Ovary (tissue), 9 donors: Measurements from ENCODE around the gene SLC30A7. TPM values are rescaled to one million over a fixed set of nuclear protein-coding genes. Genes with fewer than 3 reads are reported as not detected.

Source experiments
- DNase-seq, 5 donors: peaks; one replicate each; pipeline ENCODE4 v3.0.0-alpha.2; 2019 to 2020
- H3K27ac ChIP-seq, 2 donors: fragments of 200-600 bp; one replicate each; pipeline versions ENCODE4 v1.5.1 to v1.8.0; 2019 to 2022
- H3K27me3 ChIP-seq: fragments of 200-600 bp; one replicate; pipeline ENCODE4 v1.8.0; 2022
- H3K36me3 ChIP-seq: fragments of 200-600 bp; sonication (generic); one replicate; pipeline ENCODE4 v1.5.1; 2019
- H3K4me1 ChIP-seq: one replicate; pipeline ENCODE4 v1.8.1; 2013; ENCODE audit warnings: mild to moderate bottlenecking, moderate library complexity; ENCODE audit not compliant: insufficient read depth
- H3K4me3 ChIP-seq: fragments of 200-600 bp; sonication (generic); one replicate; pipeline ENCODE4 v1.5.1; 2017
- H3K9me3 ChIP-seq, 2 donors: fragments of 200-600 bp in 1 of 2; sonication (generic) in 1 of 2; one replicate each; pipeline versions ENCODE4 v1.5.1 to v1.8.1; 2013 to 2019; ENCODE audit warnings: mild to moderate bottlenecking in 1 of 2, moderate library complexity in 1 of 2
- EP300 ChIP-seq: sonication (generic); formaldehyde crosslinking; IDR thresholded peaks from one replicate; pipeline ENCODE4 v1.6.1; 2017; ENCODE audit warnings: antibody characterized with exemption
- POLR2A ChIP-seq: fragments of 450-650 bp; IDR thresholded peaks from one replicate; pipeline ENCODE4 v1.6.1; 2017; ENCODE audit warnings: antibody characterized with exemption, mild to moderate bottlenecking, moderate library complexity
- WGBS, 3 donors: extraction: QIAGEN DNeasy Blood & Tissue Kit in 1 of 3; methylation state at CpG; one replicate each; pipeline versions ENCODE4 v1.1.5 to v1.1.7; 2013 to 2017; 5-methylcytosine and 5-hydroxymethylcytosine counted together
- intact Hi-C, 4 donors: fragments of 100-400 bp; cut with DNase I; formaldehyde crosslinking; loops; one replicate each; pipeline versions ENCODE4 v1.11.0 to v1.15.1; 2022 to 2023
- polyA plus RNA-seq, 2 donors: library from polyadenylated mRNA; stranded (reverse); fragments of 200-250 nt in 1 of 2; fragments of 350-450 nt in 1 of 2; fragmentation: Illumina TruSeq in 1 of 2; extraction: RNeasy Lipid Tissue Mini Kit (QIAGEN cat#74804) in 1 of 2; gene quantifications; one replicate each; pipeline ENCODE4 v1.2.3, GENCODE V29; 2013 to 2014
- total RNA-seq, 7 donors: library from RNA; depleted of rRNA in 2 of 7; stranded (reverse); fragments of >200 nt in 2 of 7; fragmentation: NEBNext Ultra II Directional in 3 of 7; extraction: Animal tissue kit (Norgen Biotek cat#: 25700) in 3 of 7; gene quantifications; one replicate each; pipeline versions ENCODE4 v1.1.0 to v1.2.4, GENCODE V29; 2016 to 2023
- TF ChIP-seq, protein P1 (sequence below), 3 donors: fragments of 450-650 bp in 2 of 3; fragments of 200-600 bp in 1 of 3; IDR thresholded peaks; one replicate each; pipeline versions ENCODE4 v1.5.1 to v1.8.0; 2016 to 2022; ENCODE audit warnings: antibody characterized with exemption in 3 of 3, mild to moderate bottlenecking in 1 of 3
- donor health status: DM: no; HTN: no; CAD: no; lungs with moderate emphysema.
- donor health status: DM: no; HTN: no; CAD: no.
- donor health status: Bipolar disorder and iron deficiency.
- donor health status: DM: yes; HTN: yes; CAD: no.
- donor health status: DM: no; HTN: no; CAD: no.
- donor health status: DM: yes; HTN: yes; CAD: no.

SLC30A7 gene
- total and polyA plus RNA-seq, 9 donors, result 4.1 to 25.3 (median 15.4) TPM

DNA sequence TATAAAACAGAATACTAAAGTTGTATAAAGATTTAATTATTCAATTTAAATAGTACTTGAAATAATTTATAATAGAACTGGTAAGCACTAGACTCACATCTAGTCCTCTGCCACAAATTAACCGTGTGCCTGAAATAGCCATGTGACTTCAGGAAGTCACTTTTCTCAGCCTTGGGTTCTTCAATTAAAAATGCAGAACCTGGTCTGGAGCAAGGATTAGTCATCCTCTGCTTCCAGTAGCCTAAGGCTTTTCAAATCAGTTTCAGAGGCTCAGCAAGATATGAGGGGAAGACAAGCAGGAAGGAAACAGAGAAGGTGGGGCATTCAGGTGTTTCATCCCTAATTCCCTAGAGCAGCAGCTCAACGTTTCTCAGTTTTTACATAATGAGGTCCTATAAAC, 106.7 kb downstream of the SLC30A7 start:
- intact Hi-C loops, result no loop called here
- Histone ChIP-seq H3K4me3 (no peak overlapping the region), H3K27me3 (no peaks in the 10 kb centered on the region), H3K36me3 (no peaks in the 10 kb centered on the region), H3K27ac (no peak overlapping the region), H3K9me3 (no peaks in the 10 kb centered on the region), H3K4me1 (no peaks in the 10 kb centered on the region)
- no peak for DNase-seq
- TF ChIP-seq, protein P1, sequence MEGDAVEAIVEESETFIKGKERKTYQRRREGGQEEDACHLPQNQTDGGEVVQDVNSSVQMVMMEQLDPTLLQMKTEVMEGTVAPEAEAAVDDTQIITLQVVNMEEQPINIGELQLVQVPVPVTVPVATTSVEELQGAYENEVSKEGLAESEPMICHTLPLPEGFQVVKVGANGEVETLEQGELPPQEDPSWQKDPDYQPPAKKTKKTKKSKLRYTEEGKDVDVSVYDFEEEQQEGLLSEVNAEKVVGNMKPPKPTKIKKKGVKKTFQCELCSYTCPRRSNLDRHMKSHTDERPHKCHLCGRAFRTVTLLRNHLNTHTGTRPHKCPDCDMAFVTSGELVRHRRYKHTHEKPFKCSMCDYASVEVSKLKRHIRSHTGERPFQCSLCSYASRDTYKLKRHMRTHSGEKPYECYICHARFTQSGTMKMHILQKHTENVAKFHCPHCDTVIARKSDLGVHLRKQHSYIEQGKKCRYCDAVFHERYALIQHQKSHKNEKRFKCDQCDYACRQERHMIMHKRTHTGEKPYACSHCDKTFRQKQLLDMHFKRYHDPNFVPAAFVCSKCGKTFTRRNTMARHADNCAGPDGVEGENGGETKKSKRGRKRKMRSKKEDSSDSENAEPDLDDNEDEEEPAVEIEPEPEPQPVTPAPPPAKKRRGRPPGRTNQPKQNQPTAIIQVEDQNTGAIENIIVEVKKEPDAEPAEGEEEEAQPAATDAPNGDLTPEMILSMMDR (IDR thresholded peaks at IDR 0.05), result no peak
- TF ChIP-seq EP300 (no peak), POLR2A (no peak)
- WGBS, 3 donors, result 56 to 61% (median 60%) methylated on average over 2 of the region's 2 CpGs

DNA sequence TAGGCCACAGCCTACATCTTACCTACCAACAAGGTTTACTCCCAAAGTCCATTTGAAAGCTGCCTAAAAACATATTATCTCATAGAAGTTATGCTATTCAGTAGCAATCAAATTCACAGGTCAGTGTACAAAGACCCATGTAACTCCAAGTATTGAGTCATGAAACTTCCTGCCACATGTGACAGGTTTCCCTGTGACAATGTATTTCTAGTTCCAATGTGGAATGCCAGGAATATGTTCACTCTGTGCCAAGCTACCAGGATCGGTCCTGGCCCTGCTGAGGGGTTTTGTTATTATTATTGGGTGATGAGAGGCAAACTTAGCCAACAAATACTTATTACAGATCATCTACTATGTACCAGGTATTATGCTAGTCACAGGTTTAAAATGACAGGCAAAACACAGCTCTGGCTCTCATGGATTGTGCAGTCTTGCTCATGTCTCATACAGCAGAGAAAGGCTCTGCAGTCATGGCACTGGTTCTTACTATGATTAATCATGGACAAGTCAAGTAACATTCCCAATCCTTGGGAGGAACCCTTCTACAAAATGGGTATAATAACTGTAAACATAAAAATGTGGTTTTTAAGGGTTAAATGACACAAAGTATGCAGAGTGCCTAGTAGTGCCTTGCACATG, 107.2 kb downstream of the SLC30A7 start:
- H3K36me3 ChIP-seq, result no peaks in the 10 kb centered on the region
- 82 to 93% (median 87%) methylated on average over 1 of the region's 1 CpG for WGBS, 3 donors
- H3K9me3 ChIP-seq, result no peaks in the 10 kb centered on the region
- TF ChIP-seq POLR2A, result no peak
- TF ChIP-seq EP300, result no peak
- TF ChIP-seq, protein P1 (IDR thresholded peaks at IDR 0.05), result no peak
- DNase-seq, result no peak
- intact Hi-C loops, result no loop called here
- H3K4me3 ChIP-seq, result no peak overlapping the region
- no peaks in the 10 kb centered on the region for H3K4me1 ChIP-seq
- H3K27me3 ChIP-seq, result no peaks in the 10 kb centered on the region
- H3K27ac ChIP-seq, result no peak overlapping the region

- TF ChIP-seq, protein P1 (IDR thresholded peaks at IDR 0.05), result no peak
- TF ChIP-seq EP300 (no peak), POLR2A (no peak)
- WGBS, 3 donors, result 84 to 89% (median 84%) methylated on average over 1 of the region's 1 CpG
- no peaks in the 10 kb centered on the region for H3K9me3 ChIP-seq
- no peaks in the 10 kb centered on the region for H3K27me3 ChIP-seq
- no peaks in the 10 kb centered on the region for H3K4me1 ChIP-seq
- no peaks in the 10 kb centered on the region for H3K36me3 ChIP-seq
- DNase-seq, result no peak
- no peak overlapping the region for H3K27ac ChIP-seq
- intact Hi-C loops, result no loop called here
- H3K4me3 ChIP-seq, result no peak overlapping the region
Measured at GRCh38 chr1:101004061-101004460, 108.2 kb downstream of the SLC30A7 start.

DNA sequence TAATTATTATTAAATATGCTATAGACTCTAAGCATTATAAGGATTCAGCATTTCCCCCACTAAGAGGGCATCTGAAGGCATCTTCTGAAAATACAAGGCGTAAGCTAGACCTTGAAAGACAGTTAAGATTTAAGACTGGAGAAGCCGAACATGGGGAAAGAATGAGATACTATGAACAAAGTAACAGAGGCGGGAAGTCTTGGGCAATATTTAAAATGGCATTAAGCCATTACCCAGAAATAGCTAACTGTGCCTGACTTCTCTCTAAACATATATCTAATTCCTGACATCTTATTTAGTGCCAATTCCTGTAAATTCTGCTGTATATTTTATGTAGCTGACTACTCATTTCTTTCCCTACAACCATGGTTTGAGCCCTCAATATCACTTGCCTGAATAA, 108.8 kb downstream of the SLC30A7 start:
- H3K36me3 ChIP-seq, result no peaks in the 10 kb centered on the region
- H3K27me3 ChIP-seq, result no peaks in the 10 kb centered on the region
- WGBS, 3 donors, result 79 to 90% (median 87%) methylated on average over 3 of the region's 3 CpGs
- no peaks in the 10 kb centered on the region for H3K9me3 ChIP-seq
- no peak overlapping the region for H3K27ac ChIP-seq
- DNase-seq, result no peak
- H3K4me1 ChIP-seq, result no peaks in the 10 kb centered on the region
- H3K4me3 ChIP-seq, result no peak overlapping the region
- intact Hi-C loops, result no loop called here
- TF ChIP-seq EP300 (no peak), POLR2A (no peak)
- TF ChIP-seq, protein P1 (IDR thresholded peaks at IDR 0.05), result no peak
